IMR-90 (cell line): ENCODE measurements around the gene STK25. TPM values are rescaled to one million over a fixed set of nuclear protein-coding genes. Genes with fewer than 3 reads are reported as not detected.

Source experiments
- ATAC-seq: fragments of 200-7000 bp; cut with Tn5 transposase; 2 replicates; pipeline ENCODE4 v1.9.1; 2020; ENCODE audit warnings: low read depth, mild to moderate bottlenecking, moderate library complexity
- BruUV-seq: library from RNA; stranded (reverse); fragments of 400-500 nt; replicated peaks from 2 replicates; lab custom pipeline; 2021; lab: Mats Ljungman, UMichigan
- CTCF ChIA-PET: fragments of 300-600 bp; formaldehyde crosslinking; extraction: SDS; loops from one replicate; lab custom pipeline; 2021; ENCODE audit warnings: antibody characterized with exemption; lab: Yijun Ruan, JAX
- POLR2A ChIA-PET: fragments of 300-600 bp; sonication (Branson Sonifier 250); formaldehyde crosslinking; loops from one replicate; lab custom pipeline; 2022; ENCODE audit warnings: antibody characterized with exemption; ENCODE audit not compliant: unreplicated experiment; lab: Charles Lee
- DNase-seq: peaks from one replicate; pipeline ENCODE4 v3.0.0; 2013
- H2AFZ ChIP-seq: replicated peaks from 2 replicates; pipeline ENCODE3; 2013; ENCODE audit warnings: low read length, mild to moderate bottlenecking; ENCODE audit not compliant: poor library complexity
- H2AK5ac ChIP-seq: 2 replicates; pipeline ENCODE4 v1.6.1; 2013; ENCODE audit warnings: low read depth, low read length, inconsistent platforms
- H2AK9ac ChIP-seq: replicated peaks from 2 replicates; pipeline ENCODE3; 2013; ENCODE audit warnings: mild to moderate bottlenecking, low read depth, low read length, moderate library complexity; ENCODE audit not compliant: poor library complexity
- H2BK120ac ChIP-seq: 2 replicates; pipeline ENCODE4 v1.6.1; 2013; ENCODE audit warnings: low read depth, low read length, inconsistent platforms
- H2BK15ac ChIP-seq: 3 replicates; pipeline ENCODE4 v1.6.1; 2013; ENCODE audit warnings: low read depth, low read length, inconsistent platforms
- H2BK20ac ChIP-seq: 2 replicates; pipeline ENCODE4 v1.6.1; 2013; ENCODE audit warnings: low read depth, mild to moderate bottlenecking, inconsistent platforms, low read length, moderate library complexity
- H2BK5ac ChIP-seq: 2 replicates; pipeline ENCODE4 v1.6.1; 2013; ENCODE audit warnings: mild to moderate bottlenecking, low read depth, low read length, inconsistent platforms; ENCODE audit not compliant: poor library complexity, severe bottlenecking
- H3K14ac ChIP-seq: replicated peaks from 2 replicates; pipeline ENCODE4 v1.6.1; 2013; ENCODE audit warnings: low read depth, low read length, inconsistent platforms
- H3K18ac ChIP-seq: 2 replicates; pipeline ENCODE4 v1.6.1; 2013; ENCODE audit warnings: low read depth, low read length, control low read depth
- H3K23ac ChIP-seq: 2 replicates; pipeline ENCODE4 v1.6.1; 2013; ENCODE audit warnings: low read depth, low read length, inconsistent platforms
- H3K27ac ChIP-seq: 2 replicates; pipeline ENCODE4 v1.5.1; 2013; ENCODE audit warnings: mild to moderate bottlenecking, control low read depth, low read length; ENCODE audit not compliant: insufficient read depth
- H3K27me3 ChIP-seq: 2 replicates; pipeline ENCODE4 v1.6.1; 2013; ENCODE audit warnings: low read length; ENCODE audit not compliant: control insufficient read depth, insufficient read depth
- H3K36me3 ChIP-seq: 2 replicates; pipeline ENCODE4 v1.6.1; 2013; ENCODE audit warnings: low read length, mixed read lengths; ENCODE audit not compliant: control insufficient read depth, insufficient read depth
- H3K4ac ChIP-seq: 2 replicates; pipeline ENCODE4 v1.6.1; 2013; ENCODE audit warnings: low read depth, low read length, inconsistent platforms
- H3K4me1 ChIP-seq: 2 replicates; pipeline ENCODE4 v1.6.1; 2013; ENCODE audit warnings: low read length, mixed read lengths; ENCODE audit not compliant: control insufficient read depth, insufficient read depth
- H3K4me2 ChIP-seq: 2 replicates; pipeline ENCODE4 v1.6.1; 2013; ENCODE audit warnings: low read depth, mild to moderate bottlenecking, control low read depth, low read length, moderate library complexity
- H3K4me3 ChIP-seq: 2 replicates; pipeline ENCODE4 v1.5.1; 2013; ENCODE audit warnings: low read depth, mild to moderate bottlenecking, control low read depth, low read length, moderate library complexity; ENCODE audit not compliant: insufficient read depth
- H3K56ac ChIP-seq: 2 replicates; pipeline ENCODE4 v1.6.1; 2013; ENCODE audit warnings: low read length, inconsistent platforms; ENCODE audit not compliant: insufficient read depth; ENCODE audit errors: extremely low read depth
- H3K79me1 ChIP-seq, 2 experiments: 2 replicates each; pipeline ENCODE4 v1.6.1; 2013; ENCODE audit warnings: low read length in 2 of 2, inconsistent platforms in 1 of 2, low read depth in 1 of 2
- H3K9ac ChIP-seq: 2 replicates; pipeline ENCODE4 v1.6.1; 2013; ENCODE audit warnings: low read depth, low read length, control low read depth
- H3K9me1 ChIP-seq: 2 replicates; pipeline ENCODE4 v1.6.1; 2013; ENCODE audit warnings: low read length, inconsistent platforms; ENCODE audit not compliant: insufficient read depth
- H3K9me3 ChIP-seq: 2 replicates; pipeline ENCODE4 v1.6.1; 2013; ENCODE audit warnings: low read length; ENCODE audit not compliant: control insufficient read depth, insufficient read depth
- H4K20me1 ChIP-seq: 2 replicates; pipeline ENCODE4 v1.6.1; 2013; ENCODE audit warnings: low read length, inconsistent platforms; ENCODE audit not compliant: insufficient read depth
- H4K5ac ChIP-seq: 2 replicates; pipeline ENCODE4 v1.6.1; 2013; ENCODE audit warnings: mild to moderate bottlenecking, low read depth, low read length, control low read depth
- H4K8ac ChIP-seq, 2 experiments: 2 replicates each; pipeline ENCODE4 v1.6.1; 2013; ENCODE audit warnings: low read depth in 2 of 2, low read length in 2 of 2, control low read depth in 1 of 2, inconsistent platforms in 1 of 2
- H4K91ac ChIP-seq: 2 replicates; pipeline ENCODE4 v1.6.1; 2013; ENCODE audit warnings: low read depth, low read length, inconsistent platforms; ENCODE audit not compliant: insufficient read depth
- BHLHE40 ChIP-seq: fragments of 150-350 bp; IDR thresholded peaks from 2 replicates; pipeline ENCODE4 v1.6.1; 2016; ENCODE audit warnings: mild to moderate bottlenecking, low read depth, low read length
- CEBPB ChIP-seq: IDR thresholded peaks from 2 replicates; pipeline ENCODE4 v1.6.1; 2012; ENCODE audit warnings: low read depth, low read length, improper control_type of control experiment
- CHD1 ChIP-seq: IDR thresholded peaks from 2 replicates; pipeline ENCODE4 v1.6.1; 2012; ENCODE audit warnings: low read depth, low read length, improper control_type of control experiment
- CTCF ChIP-seq: conservative IDR thresholded peaks from 2 replicates; pipeline ENCODE4 v1.5.1; 2012; ENCODE audit warnings: mild to moderate bottlenecking, low read depth, low read length, improper control_type of control experiment
- ELK1 ChIP-seq: fragments of 150-350 bp; IDR thresholded peaks from 2 replicates; pipeline ENCODE4 v1.6.1; 2016; ENCODE audit warnings: low read depth, mild to moderate bottlenecking, low read length, moderate library complexity, borderline replicate concordance
- FOS ChIP-seq: fragments of 150-350 bp; IDR thresholded peaks from 2 replicates; pipeline ENCODE4 v1.6.1; 2016; ENCODE audit warnings: low read depth, low read length
- MAFK ChIP-seq: IDR thresholded peaks from 2 replicates; pipeline ENCODE4 v1.6.1; 2012; ENCODE audit warnings: low read depth, low read length, improper control_type of control experiment
- NFE2L2 ChIP-seq: fragments of 150-350 bp; IDR thresholded peaks from 2 replicates; pipeline ENCODE4 v1.6.1; 2016; ENCODE audit warnings: low read depth, mild to moderate bottlenecking, low read length
- POLR2A ChIP-seq: IDR thresholded peaks from 2 replicates; pipeline ENCODE4 v1.6.1; 2012; ENCODE audit warnings: mild to moderate bottlenecking, low read depth, low read length
- RAD21 ChIP-seq: IDR thresholded peaks from 2 replicates; pipeline ENCODE4 v1.6.1; 2012; ENCODE audit warnings: low read length, improper control_type of control experiment
- RCOR1 ChIP-seq: IDR thresholded peaks from 2 replicates; pipeline ENCODE4 v1.6.1; 2012; ENCODE audit warnings: mild to moderate bottlenecking, low read length, improper control_type of control experiment; ENCODE audit not compliant: insufficient replicate concordance
- RFX5 ChIP-seq: IDR thresholded peaks from 2 replicates; pipeline ENCODE4 v1.8.0; 2012; ENCODE audit warnings: low read depth, mild to moderate bottlenecking, low read length, moderate library complexity
- SMC3 ChIP-seq: fragments of 150-350 bp; IDR thresholded peaks from 2 replicates; pipeline ENCODE4 v1.6.1; 2016; ENCODE audit warnings: low read depth, mild to moderate bottlenecking, antibody characterized with exemption, low read length, moderate library complexity
- WGBS, 2 experiments: methylation state at CpG; one replicate each; pipeline versions ENCODE4 v1.1.5 to v1.1.7; 2013; ENCODE audit warnings: missing lambda C conversion rate in 2 of 2; ENCODE audit not compliant: insufficient read length in 1 of 2; ENCODE audit errors: extremely low coverage in 2 of 2; 5-methylcytosine and 5-hydroxymethylcytosine counted together
- dilution Hi-C: fragments of 300-500 bp; cut with HindIII; formaldehyde crosslinking; loops from one replicate; pipeline ENCODE4 v1.14.3; 2018; ENCODE audit warnings: low sequenced_read_pairs; ENCODE audit not compliant: unreplicated experiment
- in situ Hi-C: fragments of 300-500 bp; cut with MboI; formaldehyde crosslinking; loops from 3 replicates; pipeline ENCODE4 v1.14.3; 2019; ENCODE audit warnings: low sequenced_read_pairs, inconsistent platforms, mixed read lengths
- intact Hi-C: fragments of 100-400 bp; cut with micrococcal nuclease; formaldehyde crosslinking; loops from 2 replicates; pipeline ENCODE4 v1.10.0; 2022
- polyA plus RNA-seq, 3 experiments: library from polyadenylated mRNA; depleted of rRNA; stranded (reverse); fragments of >200 nt; gene quantifications; 2 replicates each; pipeline ENCODE4 v1.2.3, GENCODE V29; 2012; ENCODE audit warnings: low replicate concordance in 1 of 3
- total RNA-seq: library from RNA; depleted of rRNA; stranded (reverse); fragments of >200 nt; gene quantifications from 2 replicates; pipeline ENCODE4 v1.2.3, GENCODE V29; 2012

STK25 gene
- total and polyA plus RNA-seq, 2 of the 4 experiments (the other 2 are of a cell fraction), result 258 to 392 TPM

DNA sequence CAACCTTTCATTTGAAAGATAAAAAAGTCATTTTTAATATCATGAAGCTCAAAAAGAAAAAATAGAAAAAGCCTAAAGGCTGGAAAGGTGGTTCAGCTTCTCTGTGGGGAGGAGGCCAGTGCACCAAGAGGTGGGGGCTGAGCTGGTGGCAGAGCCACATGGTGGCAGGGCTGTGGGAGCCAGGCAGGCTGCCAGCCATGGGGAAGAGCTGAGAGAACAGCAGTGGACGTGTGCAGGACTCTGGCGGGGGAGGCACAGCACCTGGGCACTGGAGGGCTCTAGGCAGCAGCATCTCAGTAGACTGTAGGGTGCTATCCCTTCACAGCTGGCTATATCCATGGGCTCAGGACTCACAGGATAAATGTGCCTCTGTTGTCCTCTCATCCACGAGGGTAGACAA is 47.8 kb downstream of the STK25 start:
- Histone ChIP-seq H3K9me1 (no peaks in the 10 kb centered on the region; the same call in 1 of the 2 replicates), H4K20me1 (no peaks in the 10 kb centered on the region), H3K9me3 (no peaks in the 10 kb centered on the region), H3K4me1 (no peaks in the 10 kb centered on the region), H4K8ac (no peak overlapping the region), H3K56ac (no peak overlapping the region), H3K4ac (no peak overlapping the region), H3K27me3 (no peaks in the 10 kb centered on the region), H3K18ac (no peak overlapping the region), H2AFZ (no peak overlapping the region), H4K5ac (no peak overlapping the region), H3K14ac (no peak overlapping the region), H4K91ac (no peak overlapping the region), H3K9ac (no peak overlapping the region), H3K79me1 (no peaks in the 10 kb centered on the region), H3K4me3 (no peak overlapping the region), H2BK5ac (no peak overlapping the region), H2BK120ac (no peak overlapping the region), H2AK9ac (no peak overlapping the region), H3K36me3 (no peaks in the 10 kb centered on the region; the same call in 1 of the 2 replicates), H2AK5ac (no peak overlapping the region), H3K4me2 (no peak overlapping the region), H3K23ac (no peak overlapping the region), H2BK15ac (no peak overlapping the region), H3K27ac (no peak overlapping the region), H2BK20ac (no peak overlapping the region)
- no peak for TF ChIP-seq BHLHE40
- TF ChIP-seq POLR2A, result no peak
- no peak for TF ChIP-seq FOS
- no peak for TF ChIP-seq MAFK
- no peak for TF ChIP-seq ELK1
- no peak for TF ChIP-seq RCOR1
- TF ChIP-seq RAD21, result no peak
- no peak for TF ChIP-seq CTCF
- no peak for TF ChIP-seq CHD1
- no peak for TF ChIP-seq SMC3
- TF ChIP-seq NFE2L2, result no peak
- no peak for TF ChIP-seq RFX5
- no peak for TF ChIP-seq CEBPB
- intact Hi-C loops (no loop called here), in situ Hi-C loops (no loop called here), dilution Hi-C loops (no loop called here)
- WGBS, 2 experiments, result 50% methylated on average over 1 of the region's 3 CpGs; no CpG with 5 or more reads in 1 of the 2 experiments
- DNase-seq, result no peak
- BruUV-seq, result no TSS peak
- ChIA-PET POLR2A (interaction anchor here (0.6 kb wide), 1 partner anchor 35 kb away, joined by 4 read pairs; no protein-coding TSS in a partner anchor), CTCF (no interaction called here)
- ATAC-seq, result no peak
